Measurements from ENCODE around the gene TENM4. TPM values are rescaled to one million over a fixed set of nuclear protein-coding genes. Genes with fewer than 3 reads are reported as not detected.

The TENM4 gene
- total RNA-seq, 2 experiments from 2014 or later, result not detected

- TF ChIP-seq EZH2phosphoT487 (IDR thresholded peaks at IDR 0.05; ENCODE audit: borderline replicate concordance, low read depth, low read length) (no peak), CTCF (conservative IDR thresholded peaks at IDR 0.05; ENCODE audit: low read length) (no peak)
- Histone ChIP-seq H3K79me2 (ENCODE audit: insufficient read depth, low read depth, low read length) (no peaks in the 10 kb centered on the region), H3K4me2 (ENCODE audit: low read length) (no peak overlapping the region), H3K36me3 (ENCODE audit: insufficient read depth, low read length) (no peaks in the 10 kb centered on the region), H3K27ac (ENCODE audit: low read depth, low read length, poor library complexity, severe bottlenecking) (no peak overlapping the region), H3K4me3 (ENCODE audit: low read depth, low read length, poor library complexity, severe bottlenecking) (no peak overlapping the region), H4K20me1 (ENCODE audit: insufficient read depth, low read length) (no peaks in the 10 kb centered on the region), H3K4me1 (ENCODE audit: insufficient read depth, low read length, poor library complexity, severe bottlenecking) (no peaks in the 10 kb centered on the region), H2AFZ (ENCODE audit: low read length) (no peak overlapping the region), H3K9me2 (ENCODE audit: insufficient read depth, low read length) (no peaks in the 10 kb centered on the region), H3K9me3 (ENCODE audit: low read length) (no peaks in the 10 kb centered on the region)
- POLR2A ChIA-PET, result no interaction called here
- intact Hi-C loops (cut with micrococcal nuclease; ENCODE audit: unreplicated experiment), result no loop called here
- BruUV-seq (replicated peaks), result no TSS peak
- no peak for DNase-seq (ENCODE audit: low spot score)
- CTCF ChIA-PET (ENCODE audit: unreplicated experiment), result interaction anchor here (0.5 kb wide), 1 partner anchor 24 kb away, joined by 3 read pairs; no protein-coding TSS in a partner anchor
Measured at GRCh38 chr11:79098146-79098545, 342.7 kb downstream of the TENM4 start.

GRCh38 chr11:79097246-79097875 lies 343.5 kb downstream of the TENM4 start:
- Histone ChIP-seq H3K79me2 (ENCODE audit: insufficient read depth, low read depth, low read length) (no peaks in the 10 kb centered on the region), H3K4me3 (ENCODE audit: low read depth, low read length, poor library complexity, severe bottlenecking) (no peak overlapping the region), H3K27ac (ENCODE audit: low read depth, low read length, poor library complexity, severe bottlenecking) (no peak overlapping the region), H3K36me3 (ENCODE audit: insufficient read depth, low read length) (no peaks in the 10 kb centered on the region), H4K20me1 (ENCODE audit: insufficient read depth, low read length) (no peaks in the 10 kb centered on the region), H3K4me2 (ENCODE audit: low read length) (no peak overlapping the region), H3K9me3 (ENCODE audit: low read length) (no peaks in the 10 kb centered on the region), H2AFZ (ENCODE audit: low read length) (no peak overlapping the region), H3K9me2 (ENCODE audit: insufficient read depth, low read length) (no peaks in the 10 kb centered on the region), H3K4me1 (ENCODE audit: insufficient read depth, low read length, poor library complexity, severe bottlenecking) (no peaks in the 10 kb centered on the region)
- no peak for DNase-seq (ENCODE audit: low spot score)
- POLR2A ChIA-PET, result no interaction called here
- intact Hi-C loops (cut with micrococcal nuclease; ENCODE audit: unreplicated experiment), result no loop called here
- no peak for TF ChIP-seq EZH2phosphoT487 (IDR thresholded peaks at IDR 0.05; ENCODE audit: borderline replicate concordance, low read depth, low read length)
- TF ChIP-seq CTCF (conservative IDR thresholded peaks at IDR 0.05; ENCODE audit: low read length), result no peak
- CTCF ChIA-PET (ENCODE audit: unreplicated experiment), result interaction anchor here (0.6 kb wide), 1 partner anchor 449 kb away, joined by 3 read pairs; no protein-coding TSS in a partner anchor
- no TSS peak for BruUV-seq (replicated peaks)

GRCh38 chr11:79095424-79095823 lies 345.4 kb downstream of the TENM4 start:
- Histone ChIP-seq H3K27ac (ENCODE audit: low read depth, low read length, poor library complexity, severe bottlenecking) (no peak overlapping the region), H3K4me1 (ENCODE audit: insufficient read depth, low read length, poor library complexity, severe bottlenecking) (no peaks in the 10 kb centered on the region), H3K4me3 (ENCODE audit: low read depth, low read length, poor library complexity, severe bottlenecking) (no peak overlapping the region), H3K36me3 (ENCODE audit: insufficient read depth, low read length) (no peaks in the 10 kb centered on the region), H2AFZ (ENCODE audit: low read length) (no peak overlapping the region), H3K9me3 (ENCODE audit: low read length) (no peaks in the 10 kb centered on the region), H3K9me2 (ENCODE audit: insufficient read depth, low read length) (no peaks in the 10 kb centered on the region), H3K79me2 (ENCODE audit: insufficient read depth, low read depth, low read length) (no peaks in the 10 kb centered on the region), H4K20me1 (ENCODE audit: insufficient read depth, low read length) (no peaks in the 10 kb centered on the region), H3K4me2 (ENCODE audit: low read length) (no peak overlapping the region)
- no peak for DNase-seq (ENCODE audit: low spot score)
- no TSS peak for BruUV-seq (replicated peaks)
- CTCF ChIA-PET (ENCODE audit: unreplicated experiment), result no interaction called here
- TF ChIP-seq CTCF (conservative IDR thresholded peaks at IDR 0.05; ENCODE audit: low read length), result no peak
- no peak for TF ChIP-seq EZH2phosphoT487 (IDR thresholded peaks at IDR 0.05; ENCODE audit: borderline replicate concordance, low read depth, low read length)
- intact Hi-C loops (cut with micrococcal nuclease; ENCODE audit: unreplicated experiment), result no loop called here
- POLR2A ChIA-PET, result no interaction called here
